Tibial nerve (tissue), 3 donors: Measurements from ENCODE around the gene SLC51B.

Experiments used
- CTCF ChIP-seq, 5 experiments: fragments of 200-600 bp in 3 of 5; fragments of 450-650 bp in 2 of 5; sonication (generic) in 3 of 5; IDR thresholded peaks; one replicate each; pipeline ENCODE4 v1.5.1; 2016 to 2019; ENCODE audit warnings: antibody characterized with exemption in 5 of 5, mild to moderate bottlenecking in 3 of 5, moderate library complexity in 2 of 5
- POLR2A ChIP-seq, 2 donors: fragments of 450-650 bp; IDR thresholded peaks; one replicate each; pipeline ENCODE4 v1.6.1; 2017; ENCODE audit warnings: antibody characterized with exemption in 2 of 2, mild to moderate bottlenecking in 2 of 2, moderate library complexity in 2 of 2

DNA sequence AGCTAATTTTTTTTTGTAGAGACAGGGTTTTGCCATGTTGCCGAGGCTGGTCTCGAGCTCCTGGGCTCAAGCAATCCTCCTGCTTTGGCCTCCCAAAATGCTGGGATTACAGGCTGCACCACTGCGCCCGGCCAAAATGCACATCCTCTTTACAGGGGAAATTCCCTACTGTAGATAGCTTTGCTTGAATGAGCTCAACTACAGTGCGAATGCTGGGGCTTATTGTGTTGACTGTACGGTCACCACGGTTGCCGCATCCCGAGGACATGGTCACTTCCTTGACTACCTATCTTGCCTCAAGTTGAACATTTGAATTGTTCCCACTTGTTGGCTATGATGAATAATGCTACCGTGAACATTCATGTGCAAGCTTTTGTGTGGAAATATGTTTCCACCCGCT, 10.5 kb upstream of the SLC51B start:
- TF ChIP-seq CTCF (IDR thresholded peaks at IDR 0.05) (no peak), POLR2A (IDR thresholded peaks at IDR 0.05) (no peak)
